ENCODE measurements around the gene CIZ1.
"Not testable (repeated sequence)": the region's sequence is repeated elsewhere in the genome, so short reads cannot be mapped to it uniquely, and the experiment has no call there.

The CIZ1 gene

GRCh38 chr9:128191406-128192046 is at the start of gene CIZ1:
CIZ1 (minus strand) TSS chr9:128191572; CDS start chr9:128190857, 715 bp downstream.
- no peak for FAIRE-seq

- no peak for FAIRE-seq
Measured at GRCh38 chr9:128233817-128234406, 42.5 kb upstream of the CIZ1 start.

- no peak for FAIRE-seq
Measured at GRCh38 chr9:128232528-128233428, 41.4 kb upstream of the CIZ1 start.

GRCh38 chr9:128231638-128232527 is 40.5 kb upstream of the CIZ1 start:
- no peak for FAIRE-seq

- FAIRE-seq: not testable (repeated sequence)
Measured at GRCh38 chr9:128230897-128231296, 39.5 kb upstream of the CIZ1 start.

- FAIRE-seq: no peak
Measured at GRCh38 chr9:128226412-128226801, 35.0 kb upstream of the CIZ1 start.

- no peak for FAIRE-seq
Measured at GRCh38 chr9:128225770-128226411, 34.5 kb upstream of the CIZ1 start.

GRCh38 chr9:128224877-128225276 is 33.5 kb upstream of the CIZ1 start:
- FAIRE-seq: no peak

GRCh38 chr9:128222880-128223670 is 31.7 kb upstream of the CIZ1 start:
- FAIRE-seq: no peak

GRCh38 chr9:128222026-128222425 is 30.7 kb upstream of the CIZ1 start:
- no peak for FAIRE-seq

- FAIRE-seq: no peak
Measured at GRCh38 chr9:128219831-128220230, 28.5 kb upstream of the CIZ1 start.

GRCh38 chr9:128218518-128219389 is 27.4 kb upstream of the CIZ1 start:
- no peak for FAIRE-seq

- FAIRE-seq: no peak
Measured at GRCh38 chr9:128218172-128218517, 26.8 kb upstream of the CIZ1 start.

GRCh38 chr9:128216781-128217553 is 25.6 kb upstream of the CIZ1 start:
- FAIRE-seq: no peak

- FAIRE-seq: no peak
Measured at GRCh38 chr9:128215491-128216409, 24.4 kb upstream of the CIZ1 start.

GRCh38 chr9:128214571-128215490 is 23.5 kb upstream of the CIZ1 start:
- FAIRE-seq: no peak

Measured in endometrium (tissue), 2 donors.